Ovary (tissue), 3 donors: ENCODE data around the gene CEP85L.

Experiments
- CTCF ChIP-seq, 3 donors: fragments of 450-650 bp in 2 of 3; fragments of 200-600 bp in 1 of 3; IDR thresholded peaks; one replicate each; pipeline versions ENCODE4 v1.5.1 to v1.8.0; 2016 to 2022; ENCODE audit warnings: antibody characterized with exemption in 3 of 3, mild to moderate bottlenecking in 1 of 3
- EP300 ChIP-seq: sonication (generic); formaldehyde crosslinking; IDR thresholded peaks from one replicate; pipeline ENCODE4 v1.6.1; 2017; ENCODE audit warnings: antibody characterized with exemption
- POLR2A ChIP-seq: fragments of 450-650 bp; IDR thresholded peaks from one replicate; pipeline ENCODE4 v1.6.1; 2017; ENCODE audit warnings: antibody characterized with exemption, mild to moderate bottlenecking, moderate library complexity
- donor health status: DM: no; HTN: no; CAD: no.

GRCh38 chr6:118542184-118542952 lies 109.0 kb downstream of the CEP85L start:
- TF ChIP-seq CTCF (IDR thresholded peaks at IDR 0.05) (no peak), POLR2A (no peak), EP300 (no peak)
